HG02610 (cell line): ENCODE measurements around the gene ISCA2.

Experiments
- ATAC-seq: cut with Tn5 transposase; IDR thresholded peaks from one replicate; pipeline ENCODE4 v1.9.1; 2021; ENCODE audit warnings: mild to moderate bottlenecking, moderate library complexity; ENCODE audit not compliant: unreplicated experiment

Gene ISCA2

DNA sequence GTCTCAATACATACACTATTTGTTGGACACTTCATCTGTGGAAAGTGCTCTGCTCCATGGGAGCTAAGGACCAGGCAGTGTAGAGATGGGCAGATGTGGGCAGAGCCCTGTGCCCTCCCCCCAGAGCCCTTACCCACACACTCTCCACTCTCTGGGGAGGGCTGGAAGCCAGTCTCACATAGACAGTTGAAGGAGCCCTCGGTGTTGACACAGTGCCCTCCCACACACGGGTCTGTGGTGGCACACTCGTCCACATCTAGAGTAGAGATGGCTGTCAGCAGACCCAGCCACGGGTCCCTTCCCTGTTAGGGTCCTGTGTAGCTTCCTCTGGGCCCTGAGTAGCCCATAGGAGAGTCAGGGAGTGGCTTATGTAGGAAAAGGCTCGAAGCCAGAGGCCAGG is 14.3 kb downstream of the ISCA2 start:
- ATAC-seq = no peak

GRCh38 chr14:74508292-74508731 is 14.7 kb downstream of the ISCA2 start:
- ATAC-seq = no peak

DNA sequence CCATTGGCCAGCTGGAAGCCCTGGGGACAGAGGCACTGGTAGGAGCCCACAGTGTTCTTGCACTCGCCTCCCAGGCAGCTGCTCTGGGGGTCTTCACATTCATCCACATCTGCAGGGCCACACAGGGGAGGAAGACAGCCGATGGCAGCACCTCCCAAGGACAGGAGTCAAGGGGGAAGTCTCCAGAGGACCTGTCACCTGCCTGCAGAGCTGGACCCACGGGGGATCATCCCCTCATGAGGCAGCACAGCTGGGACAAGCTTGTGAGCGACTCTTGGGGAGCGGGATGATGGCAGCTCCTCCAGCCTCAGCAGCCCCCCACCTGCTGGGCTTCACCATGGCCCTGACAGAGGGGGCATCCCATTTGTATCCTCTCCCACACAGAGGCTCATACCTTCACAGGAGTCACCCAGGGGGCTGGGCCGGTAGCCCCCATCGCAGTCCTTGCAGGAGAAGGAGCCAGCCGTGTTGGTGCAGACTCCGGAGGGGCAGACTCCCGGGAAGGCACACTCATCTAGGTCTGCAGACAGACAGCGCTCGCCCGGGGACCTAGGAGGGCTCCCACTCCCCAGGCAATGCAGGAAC is 15.4 kb downstream of the ISCA2 start:
- no peak for ATAC-seq

GRCh38 chr14:74509587-74510222 is 16.1 kb downstream of the ISCA2 start:
- ATAC-seq = no peak

GRCh38 chr14:74510223-74510931 is 16.8 kb downstream of the ISCA2 start:
- ATAC-seq = no peak

GRCh38 chr14:74510959-74511409 is 17.4 kb downstream of the ISCA2 start:
- ATAC-seq = no peak

GRCh38 chr14:74511966-74512830 is 18.6 kb downstream of the ISCA2 start:
- ATAC-seq = no peak

DNA sequence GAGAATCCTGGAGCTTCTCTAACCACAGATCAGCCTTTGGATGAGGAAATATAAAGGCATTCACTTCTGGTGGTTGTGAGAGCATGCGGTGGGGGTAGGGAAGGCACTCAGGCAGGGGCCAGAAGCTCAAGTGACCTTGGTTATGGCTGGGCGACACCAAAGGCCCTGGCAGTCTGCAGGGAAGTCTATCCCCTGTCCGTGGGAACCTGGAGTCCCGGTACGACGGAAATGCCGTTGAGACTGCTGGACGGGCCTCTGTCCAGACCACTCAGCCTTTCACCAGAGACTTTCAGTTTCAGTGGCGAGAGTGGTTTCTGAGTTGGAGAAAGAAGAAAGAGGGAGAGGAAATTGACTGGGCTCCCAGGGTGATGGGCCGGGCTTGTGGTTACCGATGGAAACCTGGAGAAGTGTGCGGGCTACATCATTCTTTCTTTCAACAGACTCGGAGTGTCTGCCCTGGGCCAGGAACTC is 20.9 kb downstream of the ISCA2 start:
- ATAC-seq = no peak

DNA sequence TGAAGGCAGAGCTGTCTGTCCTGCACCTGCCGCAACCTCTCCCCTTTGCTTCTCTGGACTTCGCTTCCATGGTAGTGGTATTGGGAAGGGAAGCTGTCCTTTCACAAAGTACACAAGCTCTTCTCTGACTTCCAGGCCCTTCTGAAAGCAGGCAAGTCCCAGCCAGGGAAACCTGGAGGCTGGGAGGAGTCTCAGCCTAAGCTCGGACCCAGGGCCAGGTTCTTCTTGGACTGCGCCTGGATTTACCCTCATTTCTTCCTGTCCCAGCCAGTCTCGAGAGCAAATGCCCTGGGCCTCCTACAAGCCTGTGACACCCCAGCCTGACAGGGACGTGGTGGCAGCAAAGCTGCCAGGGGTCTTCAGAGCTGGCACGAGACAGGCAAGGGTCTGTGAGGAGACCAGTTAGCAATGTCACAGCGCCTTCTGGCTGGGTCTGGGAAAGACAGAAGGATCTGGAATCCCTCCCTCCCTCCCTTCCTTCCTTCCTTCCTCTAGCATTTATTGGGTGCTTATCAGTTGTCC is 22.4 kb downstream of the ISCA2 start:
- no peak for ATAC-seq

GRCh38 chr14:74516451-74517160 is 23.0 kb downstream of the ISCA2 start:
- no peak for ATAC-seq

DNA sequence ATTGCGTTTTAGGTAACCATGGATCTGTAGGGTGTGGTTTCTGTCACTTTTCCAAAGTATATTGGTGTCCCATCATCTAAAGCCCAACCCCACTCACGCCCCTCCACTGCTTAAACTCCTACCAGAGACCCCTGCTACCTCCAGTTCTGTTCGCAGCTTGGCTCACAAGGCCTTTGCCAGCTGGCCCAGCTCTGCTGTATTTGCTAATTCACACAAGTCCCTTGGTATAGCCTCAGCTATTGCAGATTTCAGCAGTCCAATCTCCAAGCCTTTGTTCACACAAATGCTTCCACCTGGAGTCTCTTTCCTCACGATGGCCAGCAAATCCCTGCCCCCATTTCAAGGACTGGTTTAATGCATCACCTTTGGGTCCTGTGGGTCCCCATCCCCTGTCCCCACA is 24.2 kb downstream of the ISCA2 start:
- ATAC-seq = no peak

GRCh38 chr14:74518221-74518620 is 24.7 kb downstream of the ISCA2 start:
- ATAC-seq = no peak

- ATAC-seq = no peak
Observed at GRCh38 chr14:74519316-74520074, 25.9 kb downstream of the ISCA2 start.

DNA sequence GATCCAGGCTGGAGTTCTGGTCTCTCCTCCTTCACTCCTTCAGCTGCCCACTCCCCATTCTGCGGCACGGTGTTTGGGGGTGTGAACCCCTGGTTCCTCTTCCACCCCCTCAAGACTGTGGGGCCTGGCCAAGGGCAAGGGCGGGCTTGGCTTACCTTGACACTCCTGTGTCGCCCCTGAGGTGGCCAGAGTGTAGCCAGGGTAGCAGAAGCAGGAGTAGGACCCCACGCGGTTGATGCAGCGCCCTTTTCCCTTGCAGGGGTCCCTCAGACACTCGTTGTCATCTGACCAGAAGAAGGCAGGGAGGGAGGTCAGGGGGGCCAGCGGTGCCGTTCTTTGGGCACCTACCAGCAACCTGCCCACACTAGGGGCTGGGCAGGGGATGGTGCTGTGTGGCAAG is 28.2 kb downstream of the ISCA2 start:
- no peak for ATAC-seq

DNA sequence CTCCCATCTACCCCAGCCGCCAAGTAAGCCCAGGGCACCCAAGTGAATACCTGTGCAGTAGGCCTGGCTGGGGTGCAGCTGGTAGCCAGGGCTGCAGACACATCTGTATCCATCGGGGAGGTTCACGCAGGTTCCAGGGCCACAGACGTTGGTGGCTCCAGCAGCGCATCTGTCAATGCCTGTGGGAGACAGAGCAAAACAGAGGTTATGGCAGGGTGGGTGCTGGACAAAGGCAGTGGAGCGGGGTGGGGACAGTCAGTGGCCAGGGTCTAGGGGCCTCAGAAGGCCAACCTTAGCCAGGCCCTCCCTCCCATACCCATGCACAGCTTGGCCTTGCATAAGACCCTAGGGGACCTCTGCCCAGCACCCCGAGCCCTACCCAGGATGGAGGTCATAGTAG is 29.2 kb downstream of the ISCA2 start:
- ATAC-seq = no peak

- no peak for ATAC-seq
Observed at GRCh38 chr14:74524076-74524811, 30.7 kb downstream of the ISCA2 start.

DNA sequence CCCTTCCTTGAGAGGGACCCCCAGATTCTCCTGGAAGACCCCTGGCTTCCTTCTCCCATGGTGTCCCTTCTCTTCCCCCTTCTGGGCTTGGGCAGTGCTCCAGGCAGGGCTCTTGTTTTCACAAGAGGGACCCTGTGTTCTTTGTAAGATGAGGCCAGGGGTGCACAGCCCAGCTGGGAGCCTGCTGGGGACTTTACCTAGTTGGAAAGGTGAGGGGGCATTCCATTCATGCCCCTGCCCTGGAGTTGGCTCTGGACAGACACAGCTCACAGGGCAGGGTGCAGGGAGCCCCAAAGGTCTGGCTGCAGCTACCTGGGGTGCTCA is 31.2 kb downstream of the ISCA2 start:
- no peak for ATAC-seq

DNA sequence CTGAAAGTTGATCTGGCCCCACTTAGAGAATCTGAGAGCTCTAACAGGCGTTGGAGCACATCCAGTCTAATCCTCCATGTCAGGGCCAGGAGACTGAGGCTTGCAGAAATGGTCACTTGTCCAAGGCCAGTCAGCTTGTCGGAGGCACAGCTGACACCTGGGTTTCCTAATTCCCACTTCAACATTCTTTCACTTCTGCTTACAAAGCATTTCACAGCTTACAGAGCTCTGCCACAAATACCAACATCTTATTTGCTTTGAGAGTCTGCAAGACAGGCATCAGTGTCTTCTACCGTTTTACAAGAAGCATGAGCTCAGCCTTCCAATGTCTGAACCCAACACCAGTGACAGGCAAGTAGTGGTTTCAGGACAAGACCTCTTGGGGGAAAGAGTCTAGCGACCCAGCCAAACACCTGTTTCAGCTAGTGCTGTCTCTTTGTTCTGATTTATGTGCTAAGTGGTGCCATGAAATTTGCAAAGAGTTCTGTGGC is 31.8 kb downstream of the ISCA2 start:
- ATAC-seq = no peak
